Measurements from ENCODE around the gene APCDD1L. TPM values are rescaled to one million over a fixed set of nuclear protein-coding genes. Genes with fewer than 3 reads are reported as not detected.
"Not testable (repeated sequence)": the region's sequence is repeated elsewhere in the genome, so short reads cannot be mapped to it uniquely, and the experiment has no call there.

The APCDD1L gene
- total RNA-seq, 1 experiment from 2014 or later, result 2.4 TPM

- Mint-ChIP-seq H3K9me3 (peaks cover 7% of the 10 kb centered on the region), H3K4me3 (no peak overlapping the region), H3K4me1 (peaks cover 45% of the 10 kb centered on the region), H3K27ac (peak overlapping the region; percentile 77), H3K27me3 (ENCODE audit: low read depth) (peaks cover 7% of the 10 kb centered on the region; the same call in 1 of the 2 replicates), H3K36me3 (peaks cover 33% of the 10 kb centered on the region)
- no peak for DNase-seq (ENCODE audit: low spot score)
- POLR2A ChIA-PET, result interaction anchor here (0.9 kb wide), 1 partner anchor 29 kb away, joined by 4 read pairs; the partner anchor contains the start of gene VAPB
- no peak for ATAC-seq
- no peak for TF ChIP-seq TP53 (CRISPR knock-in tag; IDR thresholded peaks at IDR 0.05)
- CTCF ChIA-PET, result no interaction called here
Measured at GRCh38 chr20:58417438-58417837, 97.8 kb downstream of the APCDD1L start.

DNA sequence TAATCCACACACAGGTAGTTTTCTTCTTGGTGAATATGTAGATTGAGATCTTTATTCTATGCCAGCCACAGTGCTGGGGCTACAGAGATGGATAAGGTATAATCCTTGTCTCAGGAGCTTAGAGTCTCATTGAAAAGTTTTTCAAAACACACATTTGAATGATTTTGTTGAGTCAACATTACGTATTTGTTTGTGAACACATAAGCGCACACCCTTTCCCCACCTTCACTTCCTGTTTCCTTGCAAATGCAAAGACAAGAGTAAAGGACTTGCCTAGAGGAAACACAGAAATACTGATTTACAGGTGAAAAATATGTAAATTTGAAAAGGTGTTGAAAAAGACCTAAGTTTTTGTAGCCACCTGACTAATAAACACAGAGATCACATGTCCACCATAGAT is 98.4 kb downstream of the APCDD1L start:
- peaks cover 7% of the 10 kb centered on the region; the same call in 1 of the 2 replicates for H3K27me3 Mint-ChIP-seq (ENCODE audit: low read depth)
- peak overlapping the region; percentile 33; the same call in 1 of the 2 replicates for H3K4me3 Mint-ChIP-seq
- peaks cover 7% of the 10 kb centered on the region for H3K9me3 Mint-ChIP-seq
- peak overlapping the region; percentile 94 for H3K27ac Mint-ChIP-seq
- DNase-seq (ENCODE audit: low spot score) (no peak), ATAC-seq (no peak)
- peaks cover 39% of the 10 kb centered on the region for H3K4me1 Mint-ChIP-seq
- ChIA-PET CTCF (no interaction called here), POLR2A (no interaction called here)
- H3K36me3 Mint-ChIP-seq, result peaks cover 36% of the 10 kb centered on the region
- TF ChIP-seq ZNF121 (CRISPR knock-in tag; IDR thresholded peaks at IDR 0.05), result no peak
- TF ChIP-seq, protein P1, sequence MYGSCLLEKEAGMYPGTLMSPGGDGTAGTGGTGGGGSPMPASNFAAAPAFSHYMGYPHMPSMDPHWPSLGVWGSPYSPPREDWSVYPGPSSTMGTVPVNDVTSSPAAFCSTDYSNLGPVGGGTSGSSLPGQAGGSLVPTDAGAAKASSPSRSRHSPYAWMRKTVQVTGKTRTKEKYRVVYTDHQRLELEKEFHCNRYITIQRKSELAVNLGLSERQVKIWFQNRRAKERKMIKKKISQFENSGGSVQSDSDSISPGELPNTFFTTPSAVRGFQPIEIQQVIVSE (CRISPR knock-in tag; IDR thresholded peaks at IDR 0.05; ENCODE audit: borderline replicate concordance), result no peak
- no peak for TF ChIP-seq TEAD1 (CRISPR knock-in tag; IDR thresholded peaks at IDR 0.05)
- TF ChIP-seq ZNF263 (CRISPR knock-in tag; IDR thresholded peaks at IDR 0.05; ENCODE audit: low read depth), result no peak
- no peak for TF ChIP-seq SP1 (CRISPR knock-in tag; conservative IDR thresholded peaks at IDR 0.05)
- TF ChIP-seq NFE2L1 (CRISPR knock-in tag; IDR thresholded peaks at IDR 0.05), result no peak
- TF ChIP-seq, protein P2, sequence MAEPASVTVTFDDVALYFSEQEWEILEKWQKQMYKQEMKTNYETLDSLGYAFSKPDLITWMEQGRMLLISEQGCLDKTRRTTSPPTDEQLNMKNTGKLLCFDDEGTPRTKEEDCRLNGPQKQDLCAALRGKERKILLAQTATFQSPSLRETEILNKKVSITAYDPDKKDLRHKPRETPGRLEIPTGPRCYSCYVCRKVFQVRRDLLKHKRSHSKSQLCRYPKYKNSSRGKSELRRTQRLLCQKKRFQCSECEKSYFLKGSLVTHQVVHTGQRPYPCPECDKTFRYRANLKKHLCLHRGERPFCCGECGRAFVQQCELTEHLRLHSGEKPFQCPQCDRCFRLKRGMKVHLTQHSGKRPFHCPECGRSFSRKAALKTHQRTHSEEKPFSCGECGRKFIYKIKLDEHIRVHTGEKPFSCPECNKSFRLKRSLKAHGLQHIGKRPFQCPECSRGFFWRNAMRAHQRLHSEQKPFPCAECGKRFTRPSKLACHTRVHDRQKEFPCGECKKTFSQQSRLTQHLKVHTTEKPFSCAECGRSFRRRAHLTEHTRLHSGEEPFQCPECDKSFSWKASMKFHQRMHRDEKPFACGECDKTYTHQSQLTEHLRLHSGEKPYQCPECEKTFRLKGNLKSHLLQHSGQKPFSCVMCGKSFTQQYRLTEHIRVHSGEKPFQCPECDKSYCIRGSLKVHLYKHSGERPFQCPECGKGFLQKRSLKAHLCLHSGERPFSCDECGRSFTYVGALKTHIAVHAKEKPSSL (CRISPR knock-in tag; conservative IDR thresholded peaks at IDR 0.05), result no peak

DNA sequence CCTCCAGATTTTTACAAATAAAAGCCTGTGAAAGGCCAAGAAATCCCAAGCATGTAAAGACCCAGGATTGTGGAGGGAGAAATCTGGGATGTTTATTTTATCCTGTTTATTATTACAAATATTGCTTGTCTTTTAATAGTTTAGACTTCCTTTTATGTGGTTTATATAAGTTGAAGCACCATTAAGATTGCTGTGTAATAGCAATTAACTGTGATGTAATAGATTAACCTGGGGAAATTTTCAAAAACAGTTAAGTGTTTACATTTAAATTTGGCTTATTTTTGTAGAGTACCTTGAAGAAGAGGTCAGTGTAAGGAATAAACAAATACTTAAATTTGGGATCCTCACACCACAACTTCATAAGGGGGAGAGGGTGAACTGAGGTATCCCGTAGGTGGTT is 99.1 kb downstream of the APCDD1L start:
- Mint-ChIP-seq H3K36me3 (peaks cover 38% of the 10 kb centered on the region), H3K4me1 (peaks cover 33% of the 10 kb centered on the region), H3K27me3 (ENCODE audit: low read depth) (peaks cover 7% of the 10 kb centered on the region; the same call in 1 of the 2 replicates), H3K4me3 (no peak overlapping the region), H3K9me3 (peaks cover 7% of the 10 kb centered on the region), H3K27ac (peak overlapping the region; percentile 94)
- DNase-seq (ENCODE audit: low spot score), result no peak
- TF ChIP-seq SMAD4 (CRISPR knock-in tag; IDR thresholded peaks at IDR 0.05) (no peak), NFATC4 (CRISPR knock-in tag; IDR thresholded peaks at IDR 0.05) (no peak), ATF1 (CRISPR knock-in tag; IDR thresholded peaks at IDR 0.05) (no peak), MLX (CRISPR knock-in tag; IDR thresholded peaks at IDR 0.05) (no peak), ZNF416 (CRISPR knock-in tag; IDR thresholded peaks at IDR 0.05) (no peak), TCF7 (CRISPR knock-in tag; IDR thresholded peaks at IDR 0.05; ENCODE audit: low read depth) (no peak), ZBTB21 (CRISPR knock-in tag; IDR thresholded peaks at IDR 0.05; ENCODE audit: borderline replicate concordance) (no peak), CREM (CRISPR knock-in tag; IDR thresholded peaks at IDR 0.05) (no peak), NFE2L1 (CRISPR knock-in tag; IDR thresholded peaks at IDR 0.05) (no peak), TP53 (CRISPR knock-in tag; IDR thresholded peaks at IDR 0.05) (no peak)
- TF ChIP-seq, protein P2 (CRISPR knock-in tag; conservative IDR thresholded peaks at IDR 0.05), result no peak
- no peak for ATAC-seq
- ChIA-PET POLR2A (no interaction called here), CTCF (no interaction called here)

GRCh38 chr20:58414786-58415185 is 100.4 kb downstream of the APCDD1L start:
- not testable (repeated sequence) for H3K9me3 Mint-ChIP-seq, ATAC-seq, H3K27ac Mint-ChIP-seq

DNA sequence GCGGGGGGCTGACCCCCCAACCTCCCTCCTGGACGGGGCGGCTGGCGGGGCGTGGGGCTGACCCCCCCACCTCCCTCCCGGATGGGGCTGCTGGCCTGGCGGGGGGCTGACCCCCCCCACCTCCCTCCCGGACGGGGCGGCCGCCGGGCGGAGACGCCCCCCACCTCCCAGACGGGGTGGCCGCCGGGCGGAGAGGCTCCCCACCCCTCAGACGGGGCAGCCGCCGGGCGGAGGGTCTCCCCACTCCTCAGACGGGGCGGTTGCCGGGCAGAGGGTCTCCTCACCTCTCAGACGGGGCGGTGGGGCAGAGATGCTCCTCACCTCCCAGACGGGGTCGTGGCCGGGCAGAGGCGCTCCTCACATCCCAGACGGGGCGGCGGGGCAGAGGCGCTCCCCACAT is 101.0 kb downstream of the APCDD1L start:
- POLR2A ChIA-PET; H3K27me3 Mint-ChIP-seq (ENCODE audit: low read depth); H3K27ac Mint-ChIP-seq; H3K9me3 Mint-ChIP-seq; DNase-seq (ENCODE audit: low spot score); ATAC-seq; CTCF ChIA-PET; H3K4me3 Mint-ChIP-seq: not testable (repeated sequence)
- Mint-ChIP-seq H3K36me3 (peaks cover 23% of the 10 kb centered on the region), H3K4me1 (peaks cover 47% of the 10 kb centered on the region)

More at GRCh38 chr20:58414786-58415185, 100.4 kb downstream of the APCDD1L start:
- H3K27me3 Mint-ChIP-seq (ENCODE audit: low read depth); H3K4me3 Mint-ChIP-seq; POLR2A ChIA-PET; DNase-seq (ENCODE audit: low spot score); CTCF ChIA-PET: not testable (repeated sequence)
- Mint-ChIP-seq H3K36me3 (peaks cover 29% of the 10 kb centered on the region), H3K4me1 (peaks cover 41% of the 10 kb centered on the region)
